22Rv1 (cell line): Measurements from ENCODE around the gene ASPN.

Source experiments
- ZFX ChIP-seq: fragments of 450-650 bp; IDR thresholded peaks from 2 replicates; pipeline ENCODE4 v1.6.1; 2017; ENCODE audit warnings: antibody characterized with exemption, borderline replicate concordance
- TF ChIP-seq, protein P1 (sequence below): fragments of 450-650 bp; IDR thresholded peaks from 2 replicates; pipeline ENCODE4 v1.5.1; 2017; ENCODE audit warnings: mild to moderate bottlenecking

GRCh38 chr9:92422611-92423338 is 59.5 kb downstream of the ASPN start:
- TF ChIP-seq, protein P1, sequence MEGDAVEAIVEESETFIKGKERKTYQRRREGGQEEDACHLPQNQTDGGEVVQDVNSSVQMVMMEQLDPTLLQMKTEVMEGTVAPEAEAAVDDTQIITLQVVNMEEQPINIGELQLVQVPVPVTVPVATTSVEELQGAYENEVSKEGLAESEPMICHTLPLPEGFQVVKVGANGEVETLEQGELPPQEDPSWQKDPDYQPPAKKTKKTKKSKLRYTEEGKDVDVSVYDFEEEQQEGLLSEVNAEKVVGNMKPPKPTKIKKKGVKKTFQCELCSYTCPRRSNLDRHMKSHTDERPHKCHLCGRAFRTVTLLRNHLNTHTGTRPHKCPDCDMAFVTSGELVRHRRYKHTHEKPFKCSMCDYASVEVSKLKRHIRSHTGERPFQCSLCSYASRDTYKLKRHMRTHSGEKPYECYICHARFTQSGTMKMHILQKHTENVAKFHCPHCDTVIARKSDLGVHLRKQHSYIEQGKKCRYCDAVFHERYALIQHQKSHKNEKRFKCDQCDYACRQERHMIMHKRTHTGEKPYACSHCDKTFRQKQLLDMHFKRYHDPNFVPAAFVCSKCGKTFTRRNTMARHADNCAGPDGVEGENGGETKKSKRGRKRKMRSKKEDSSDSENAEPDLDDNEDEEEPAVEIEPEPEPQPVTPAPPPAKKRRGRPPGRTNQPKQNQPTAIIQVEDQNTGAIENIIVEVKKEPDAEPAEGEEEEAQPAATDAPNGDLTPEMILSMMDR = no peak
- no peak for TF ChIP-seq ZFX
